ENCODE results near the gene SMIM30. TPM values are rescaled to one million over a fixed set of nuclear protein-coding genes. Genes with fewer than 3 reads are reported as not detected.

SMIM30 gene
- total and polyA plus RNA-seq, 11 donors, result 72.4 to 378 (median 137) TPM

- H3K4me1 ChIP-seq, result peaks cover 0 to 5% (median 0%) of the 10 kb centered on the region in 12 donors
- ATAC-seq (no peak), DNase-seq (no peak)
- no peak overlapping the region for H3K4me3 ChIP-seq
- intact Hi-C loops (cut with DNase I), result loop anchor here in 7 of 10 donors (10.0 kb wide), 4 partner anchors 165 to 565 kb away; a partner anchor contains a TSS
- no peak overlapping the region for H3K27ac ChIP-seq
- 32 to 79% (median 66%) methylated on average over 1 of the region's 1 CpG for WGBS, 4 donors
- H3K27me3 ChIP-seq, result no peaks in the 10 kb centered on the region
- H3K9me3 ChIP-seq, result no peaks in the 10 kb centered on the region
- peaks cover 0 to 11% (median 0%) of the 10 kb centered on the region in 9 donors for H3K36me3 ChIP-seq
- no peak for TF ChIP-seq POLR2A (IDR thresholded peaks at IDR 0.05)
- no peak for TF ChIP-seq CTCF (IDR thresholded peaks at IDR 0.05)
Measured at GRCh38 chr7:113109718-113110117, 8.6 kb downstream of the SMIM30 start.

GRCh38 chr7:113100121-113100603, 18.2 kb downstream of the SMIM30 start:
- H3K27me3 ChIP-seq, result no peaks in the 10 kb centered on the region
- H3K27ac ChIP-seq, result peak overlapping the region in 8 of 12 donors; percentile 18 to 55 (median 35)
- intact Hi-C loops (cut with DNase I), result no loop called here
- peak; percentile 74 to 96 (median 85) for ATAC-seq
- TF ChIP-seq CTCF (IDR thresholded peaks at IDR 0.05) (no peak), POLR2A (IDR thresholded peaks at IDR 0.05) (no peak)
- peak; percentile 44 to 77 (median 49) for DNase-seq
- no peaks in the 10 kb centered on the region for H3K36me3 ChIP-seq
- peaks cover 0 to 11% (median 0%) of the 10 kb centered on the region in 12 donors for H3K4me1 ChIP-seq
- 38 to 47% (median 43%) methylated on average over 5 of the region's 5 CpGs for WGBS, 4 donors
- peak overlapping the region in 6 of 12 donors; percentile 13 to 36 (median 21) for H3K4me3 ChIP-seq
- no peaks in the 10 kb centered on the region for H3K9me3 ChIP-seq

GRCh38 chr7:113099284-113099919, 19.0 kb downstream of the SMIM30 start:
- 35 to 39% (median 36%) methylated on average over 3 of the region's 3 CpGs for WGBS, 4 donors
- intact Hi-C loops (cut with DNase I), result no loop called here
- Histone ChIP-seq H3K27me3 (no peaks in the 10 kb centered on the region), H3K4me3 (peak overlapping the region in 6 of 12 donors; percentile 13 to 36 (median 21)), H3K27ac (peak overlapping the region in 8 of 12 donors; percentile 18 to 55 (median 35)), H3K9me3 (no peaks in the 10 kb centered on the region), H3K36me3 (no peaks in the 10 kb centered on the region), H3K4me1 (peaks cover 0 to 11% (median 0%) of the 10 kb centered on the region in 12 donors)
- no peak for TF ChIP-seq POLR2A (IDR thresholded peaks at IDR 0.05)
- no peak for TF ChIP-seq CTCF (IDR thresholded peaks at IDR 0.05)
- DNase-seq (no peak), ATAC-seq (peak in 1 of 4 donors; percentile 13)

GRCh38 chr7:113094517-113095249, 23.7 kb downstream of the SMIM30 start:
- ATAC-seq (no peak), DNase-seq (no peak)
- WGBS, 4 donors, result 63 to 80% (median 67%) methylated on average over 3 of the region's 3 CpGs
- Histone ChIP-seq H3K9me3 (no peaks in the 10 kb centered on the region), H3K4me3 (no peak overlapping the region), H3K36me3 (no peaks in the 10 kb centered on the region), H3K4me1 (peaks cover 0 to 6% (median 0%) of the 10 kb centered on the region in 12 donors), H3K27ac (no peak overlapping the region), H3K27me3 (no peaks in the 10 kb centered on the region)
- intact Hi-C loops (cut with DNase I), result no loop called here
- no peak for TF ChIP-seq POLR2A (IDR thresholded peaks at IDR 0.05)
- no peak for TF ChIP-seq CTCF (IDR thresholded peaks at IDR 0.05)

All from heart left ventricle (tissue), 16 donors.